Measurements from ENCODE around the gene MMEL1.

MMEL1 gene

GRCh38 chr1:2544093-2544874 lies 88.5 kb downstream of the MMEL1 start:
- DNase-seq (ENCODE audit: low spot score), result no peak

- DNase-seq (ENCODE audit: low spot score), result no peak
Measured at GRCh38 chr1:2543543-2544092, 89.2 kb downstream of the MMEL1 start.

- DNase-seq (ENCODE audit: low spot score), result no peak
Measured at GRCh38 chr1:2542246-2542915, 90.4 kb downstream of the MMEL1 start.

- DNase-seq (ENCODE audit: low spot score), result no peak
Measured at GRCh38 chr1:2541619-2542245, 91.1 kb downstream of the MMEL1 start.

GRCh38 chr1:2540816-2541492 lies 91.9 kb downstream of the MMEL1 start:
- DNase-seq (ENCODE audit: low spot score), result no peak

All from left forelimb (tissue), 1 donor.